C4-2B (cell line): ENCODE results near the gene AGTRAP.
A peak's percentile ranks its signal among the peaks of the same experiment; 100 is the strongest.

Experiments used
- H3K27ac ChIP-seq: fragments of 450-650 bp; 2 replicates; pipeline ENCODE4 v1.5.1; 2017
- CTCF ChIP-seq: fragments of 450-650 bp; conservative IDR thresholded peaks from 2 replicates; pipeline ENCODE4 v1.5.1; 2017; ENCODE audit warnings: mild to moderate bottlenecking
- ZFX ChIP-seq: fragments of 450-650 bp; IDR thresholded peaks from 2 replicates; pipeline ENCODE4 v1.6.1; 2017

Gene AGTRAP

GRCh38 chr1:11753555-11754208, 17.7 kb downstream of the AGTRAP start:
- H3K27ac ChIP-seq = no peak overlapping the region
- TF ChIP-seq ZFX (no peak), CTCF (no peak)

GRCh38 chr1:11757047-11757446, 21.1 kb downstream of the AGTRAP start:
- TF ChIP-seq CTCF = no peak
- TF ChIP-seq ZFX = no peak
- H3K27ac ChIP-seq = no peak overlapping the region

GRCh38 chr1:11759791-11760190, 23.9 kb downstream of the AGTRAP start:
- TF ChIP-seq CTCF = no peak
- no peak for TF ChIP-seq ZFX

GRCh38 chr1:11761285-11761684, 25.3 kb downstream of the AGTRAP start:
- no peak for TF ChIP-seq ZFX
- TF ChIP-seq CTCF = no peak
- peak overlapping the region; percentile 9; the same call in 1 of the 2 replicates for H3K27ac ChIP-seq

More at GRCh38 chr1:11759791-11760190, 23.9 kb downstream of the AGTRAP start:
- H3K27ac ChIP-seq = no peak overlapping the region

GRCh38 chr1:11761988-11762406, 26.1 kb downstream of the AGTRAP start, which contains the start of gene C1orf167:
TSS of gene C1orf167 (plus strand) at chr1:11762193. CDS start at chr1:11764401, 2,208 bp downstream.
- TF ChIP-seq ZFX (no peak), CTCF (no peak)
- H3K27ac ChIP-seq = peak within 1 kb of the TSS; percentile 9; the same call in 1 of the 2 replicates

GRCh38 chr1:11764115-11764514, 28.2 kb downstream of the AGTRAP start:
- H3K27ac ChIP-seq = no peak overlapping the region
- TF ChIP-seq CTCF (no peak), ZFX (no peak)

- no peak overlapping the region for H3K27ac ChIP-seq
- TF ChIP-seq ZFX (no peak), CTCF (no peak)
Measured at GRCh38 chr1:11764519-11764918, 28.6 kb downstream of the AGTRAP start.
